GM18870 (cell line): ENCODE measurements around the gene HBA1.
"Not testable (repeated sequence)": the region's sequence is repeated elsewhere in the genome, so short reads cannot be mapped to it uniquely, and the experiment has no call there.

Experiments
- ATAC-seq: cut with Tn5 transposase; IDR thresholded peaks from one replicate; pipeline ENCODE4 v1.9.1; 2021; ENCODE audit warnings: moderate library complexity; ENCODE audit not compliant: unreplicated experiment

The HBA1 gene

GRCh38 chr16:194516-194915, 18.0 kb downstream of the HBA1 start:
- no peak for ATAC-seq

GRCh38 chr16:200388-200787, 23.9 kb downstream of the HBA1 start:
- no peak for ATAC-seq

GRCh38 chr16:203246-203645, 26.8 kb downstream of the HBA1 start:
- no peak for ATAC-seq

GRCh38 chr16:204046-204445, 27.6 kb downstream of the HBA1 start:
- not testable (repeated sequence) for ATAC-seq

GRCh38 chr16:209359-209758, 32.9 kb downstream of the HBA1 start:
- ATAC-seq: not testable (repeated sequence)

GRCh38 chr16:211631-212180, 35.2 kb downstream of the HBA1 start:
- not testable (repeated sequence) for ATAC-seq

- no peak for ATAC-seq
These were observed 36.5 kb downstream of the HBA1 start for GRCh38 chr16:212999-213398.

GRCh38 chr16:220021-220420, 43.5 kb downstream of the HBA1 start:
- no peak for ATAC-seq
